GM18870 (cell line): ENCODE measurements around the gene CHCHD6.

Source experiments
- ATAC-seq: cut with Tn5 transposase; IDR thresholded peaks from one replicate; pipeline ENCODE4 v1.9.1; 2021; ENCODE audit warnings: moderate library complexity; ENCODE audit not compliant: unreplicated experiment

CHCHD6 gene

GRCh38 chr3:126986001-126986400 is 282.0 kb downstream of the CHCHD6 start:
- no peak for ATAC-seq

GRCh38 chr3:126987129-126987528 is 283.1 kb downstream of the CHCHD6 start:
- ATAC-seq = no peak

- ATAC-seq = no peak
Measured at GRCh38 chr3:126987596-126987995, 283.6 kb downstream of the CHCHD6 start.

GRCh38 chr3:126988451-126989021 is 284.5 kb downstream of the CHCHD6 start:
- ATAC-seq = no peak

- no peak for ATAC-seq
Measured at GRCh38 chr3:126989316-126990023, 285.4 kb downstream of the CHCHD6 start.

GRCh38 chr3:126990024-126990700 is 286.1 kb downstream of the CHCHD6 start:
- no peak for ATAC-seq

- ATAC-seq = no peak
Measured at GRCh38 chr3:126990890-126991289, 286.9 kb downstream of the CHCHD6 start.

- ATAC-seq = no peak
Measured at GRCh38 chr3:126991366-126992200, 287.5 kb downstream of the CHCHD6 start.

GRCh38 chr3:126992216-126992615 is 288.2 kb downstream of the CHCHD6 start:
- no peak for ATAC-seq

- no peak for ATAC-seq
Measured at GRCh38 chr3:126992776-126993175, 288.7 kb downstream of the CHCHD6 start.

GRCh38 chr3:126993436-126993835 is 289.4 kb downstream of the CHCHD6 start:
- ATAC-seq = no peak

GRCh38 chr3:126994661-126995245 is 290.7 kb downstream of the CHCHD6 start:
- ATAC-seq = no peak

GRCh38 chr3:126995254-126995780 is 291.3 kb downstream of the CHCHD6 start:
- no peak for ATAC-seq

GRCh38 chr3:126995926-126996512 is 292.0 kb downstream of the CHCHD6 start:
- no peak for ATAC-seq

GRCh38 chr3:126996905-126997304 is 292.9 kb downstream of the CHCHD6 start:
- ATAC-seq = no peak

- no peak for ATAC-seq
Measured at GRCh38 chr3:126997455-126998038, 293.5 kb downstream of the CHCHD6 start.

GRCh38 chr3:126998320-126998719 is 294.3 kb downstream of the CHCHD6 start:
- no peak for ATAC-seq

GRCh38 chr3:126998728-126999127 is 294.7 kb downstream of the CHCHD6 start:
- ATAC-seq = no peak

- ATAC-seq = no peak
Measured at GRCh38 chr3:126999383-126999782, 295.3 kb downstream of the CHCHD6 start.

- ATAC-seq = no peak
Measured at GRCh38 chr3:127000119-127000518, 296.1 kb downstream of the CHCHD6 start.
